WTC11 (cell line): Measurements from ENCODE around the gene ASPM. TPM values are rescaled to one million over a fixed set of nuclear protein-coding genes. Genes with fewer than 3 reads are reported as not detected.

Source experiments
- ATAC-seq: fragments of 200-7000 bp; cut with Tn5 transposase; 2 replicates; pipeline ENCODE4 v1.10.0; 2021; ENCODE audit warnings: mild to moderate bottlenecking, moderate library complexity
- CTCF ChIA-PET: fragments of 300-600 bp; sonication (Branson Sonifier 250); formaldehyde crosslinking; loops from one replicate; lab custom pipeline; 2021; ENCODE audit warnings: antibody characterized with exemption; lab: Charles Lee
- POLR2A ChIA-PET: fragments of 350-600 bp; sonication (Branson Sonifier 250); formaldehyde crosslinking; loops from one replicate; lab custom pipeline; 2021; ENCODE audit warnings: antibody characterized with exemption; lab: Charles Lee
- DNase-seq: peaks from one replicate; pipeline ENCODE4 v3.0.0; 2021; ENCODE audit warnings: low spot score
- H3K27ac Mint-ChIP-seq: 2 replicates; pipeline ENCODE4 v1.8.0; 2021; ENCODE audit warnings: mixed read lengths
- H3K27me3 Mint-ChIP-seq: 2 replicates; pipeline ENCODE4 v1.8.0; 2021; ENCODE audit warnings: low read depth, mild to moderate bottlenecking, moderate library complexity, mixed read lengths
- H3K36me3 Mint-ChIP-seq: 2 replicates; pipeline ENCODE4 v1.8.0; 2021; ENCODE audit warnings: mixed read lengths
- H3K4me1 Mint-ChIP-seq: 2 replicates; pipeline ENCODE4 v1.8.0; 2022; ENCODE audit warnings: mixed read lengths
- H3K4me3 Mint-ChIP-seq: 2 replicates; pipeline ENCODE4 v1.8.0; 2021; ENCODE audit warnings: mild to moderate bottlenecking, moderate library complexity, mixed read lengths
- H3K9me3 Mint-ChIP-seq: 2 replicates; pipeline ENCODE4 v1.8.0; 2021; ENCODE audit warnings: mixed read lengths
- EMX1 ChIP-seq: fragments of 250-450 bp; sonication (Bioruptor Pico); IDR thresholded peaks from 2 replicates; pipeline ENCODE4 v1.8.0; 2021; ENCODE audit warnings: mild to moderate bottlenecking
- FOXK1 ChIP-seq: sonication (generic); formaldehyde crosslinking; IDR thresholded peaks from 2 replicates; pipeline ENCODE4 v1.8.0; 2022; ENCODE audit warnings: mild to moderate bottlenecking, moderate library complexity, missing genetic modification reagents
- KAT7 ChIP-seq: sonication (generic); formaldehyde crosslinking; IDR thresholded peaks from 2 replicates; pipeline ENCODE4 v1.8.1; 2023; ENCODE audit warnings: missing genetic modification reagents, mild to moderate bottlenecking, borderline replicate concordance
- OVOL2 ChIP-seq: fragments of 250-450 bp; sonication (Bioruptor Pico); IDR thresholded peaks from 2 replicates; pipeline ENCODE4 v1.9.0; 2021; ENCODE audit warnings: mild to moderate bottlenecking, borderline replicate concordance
- total RNA-seq: library from RNA; stranded (reverse); gene quantifications from 3 replicates; pipeline ENCODE4 v1.2.3, GENCODE V29; 2021
- TF ChIP-seq, protein P1 (sequence below): sonication (generic); formaldehyde crosslinking; IDR thresholded peaks from 2 replicates; pipeline ENCODE4 v1.8.1; 2023; ENCODE audit warnings: mild to moderate bottlenecking, missing genetic modification reagents, moderate library complexity
- TF ChIP-seq, protein P2 (sequence below): sonication (generic); formaldehyde crosslinking; IDR thresholded peaks from 2 replicates; pipeline ENCODE4 v1.8.0; 2023; ENCODE audit warnings: missing genetic modification reagents, mild to moderate bottlenecking, borderline replicate concordance
- TF ChIP-seq, protein P3 (sequence below): sonication (generic); formaldehyde crosslinking; IDR thresholded peaks from 2 replicates; pipeline ENCODE4 v1.8.1; 2022; ENCODE audit warnings: mild to moderate bottlenecking, missing genetic modification reagents, moderate library complexity, borderline replicate concordance
- TF ChIP-seq, protein P4 (sequence below): sonication (generic); formaldehyde crosslinking; IDR thresholded peaks from 2 replicates; pipeline ENCODE4 v1.8.1; 2022; ENCODE audit warnings: low read depth, mild to moderate bottlenecking, moderate library complexity, missing genetic modification reagents, borderline replicate concordance
- TF ChIP-seq, protein P5 (sequence below): sonication (generic); formaldehyde crosslinking; IDR thresholded peaks from 2 replicates; pipeline ENCODE4 v1.8.1; 2023; ENCODE audit warnings: mild to moderate bottlenecking, missing genetic modification reagents, borderline replicate concordance
- TF ChIP-seq, protein P6 (sequence below): fragments of 250-450 bp; sonication (Bioruptor Pico); IDR thresholded peaks from 2 replicates; pipeline ENCODE4 v1.8.0; 2021; ENCODE audit warnings: mild to moderate bottlenecking
- TF ChIP-seq, protein P7 (sequence below): sonication (generic); formaldehyde crosslinking; IDR thresholded peaks from 2 replicates; pipeline ENCODE4 v1.8.0; 2022; ENCODE audit warnings: mild to moderate bottlenecking, missing genetic modification reagents
- TF ChIP-seq, protein P8 (sequence below): sonication (generic); formaldehyde crosslinking; IDR thresholded peaks from 2 replicates; pipeline ENCODE4 v1.8.0; 2023; ENCODE audit warnings: missing genetic modification reagents

The ASPM gene
- total RNA-seq, 1 experiment from 2014 or later: 44.5 TPM

DNA sequence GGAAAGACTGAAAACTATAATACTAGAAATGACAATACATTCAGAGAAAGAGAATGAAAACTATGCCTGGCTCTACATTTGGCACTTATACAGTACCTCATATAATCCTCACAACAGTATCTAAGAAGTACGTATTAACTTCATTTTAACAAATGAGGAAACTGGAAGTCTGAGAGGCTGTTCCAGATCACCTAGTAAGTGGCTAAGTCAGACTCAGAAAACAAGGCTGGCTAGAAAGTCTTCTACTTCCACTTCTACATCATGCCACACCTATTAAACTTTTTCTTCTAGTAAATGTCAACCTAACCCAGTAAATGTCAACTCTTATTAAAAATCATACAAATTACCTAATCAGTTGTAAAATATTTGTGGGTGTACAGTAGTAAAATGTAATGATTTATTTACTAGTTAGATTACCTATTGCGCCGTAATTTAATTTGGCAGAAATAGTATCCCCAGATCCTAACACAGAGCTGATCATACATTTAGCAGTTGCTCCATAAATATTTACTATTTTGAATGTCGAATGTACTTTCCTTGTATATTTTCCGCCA lies 36.8 kb upstream of the ASPM start:
- TF ChIP-seq, protein P1, sequence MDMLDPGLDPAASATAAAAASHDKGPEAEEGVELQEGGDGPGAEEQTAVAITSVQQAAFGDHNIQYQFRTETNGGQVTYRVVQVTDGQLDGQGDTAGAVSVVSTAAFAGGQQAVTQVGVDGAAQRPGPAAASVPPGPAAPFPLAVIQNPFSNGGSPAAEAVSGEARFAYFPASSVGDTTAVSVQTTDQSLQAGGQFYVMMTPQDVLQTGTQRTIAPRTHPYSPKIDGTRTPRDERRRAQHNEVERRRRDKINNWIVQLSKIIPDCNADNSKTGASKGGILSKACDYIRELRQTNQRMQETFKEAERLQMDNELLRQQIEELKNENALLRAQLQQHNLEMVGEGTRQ (CRISPR knock-in tag): no peak
- TF ChIP-seq, protein P2, sequence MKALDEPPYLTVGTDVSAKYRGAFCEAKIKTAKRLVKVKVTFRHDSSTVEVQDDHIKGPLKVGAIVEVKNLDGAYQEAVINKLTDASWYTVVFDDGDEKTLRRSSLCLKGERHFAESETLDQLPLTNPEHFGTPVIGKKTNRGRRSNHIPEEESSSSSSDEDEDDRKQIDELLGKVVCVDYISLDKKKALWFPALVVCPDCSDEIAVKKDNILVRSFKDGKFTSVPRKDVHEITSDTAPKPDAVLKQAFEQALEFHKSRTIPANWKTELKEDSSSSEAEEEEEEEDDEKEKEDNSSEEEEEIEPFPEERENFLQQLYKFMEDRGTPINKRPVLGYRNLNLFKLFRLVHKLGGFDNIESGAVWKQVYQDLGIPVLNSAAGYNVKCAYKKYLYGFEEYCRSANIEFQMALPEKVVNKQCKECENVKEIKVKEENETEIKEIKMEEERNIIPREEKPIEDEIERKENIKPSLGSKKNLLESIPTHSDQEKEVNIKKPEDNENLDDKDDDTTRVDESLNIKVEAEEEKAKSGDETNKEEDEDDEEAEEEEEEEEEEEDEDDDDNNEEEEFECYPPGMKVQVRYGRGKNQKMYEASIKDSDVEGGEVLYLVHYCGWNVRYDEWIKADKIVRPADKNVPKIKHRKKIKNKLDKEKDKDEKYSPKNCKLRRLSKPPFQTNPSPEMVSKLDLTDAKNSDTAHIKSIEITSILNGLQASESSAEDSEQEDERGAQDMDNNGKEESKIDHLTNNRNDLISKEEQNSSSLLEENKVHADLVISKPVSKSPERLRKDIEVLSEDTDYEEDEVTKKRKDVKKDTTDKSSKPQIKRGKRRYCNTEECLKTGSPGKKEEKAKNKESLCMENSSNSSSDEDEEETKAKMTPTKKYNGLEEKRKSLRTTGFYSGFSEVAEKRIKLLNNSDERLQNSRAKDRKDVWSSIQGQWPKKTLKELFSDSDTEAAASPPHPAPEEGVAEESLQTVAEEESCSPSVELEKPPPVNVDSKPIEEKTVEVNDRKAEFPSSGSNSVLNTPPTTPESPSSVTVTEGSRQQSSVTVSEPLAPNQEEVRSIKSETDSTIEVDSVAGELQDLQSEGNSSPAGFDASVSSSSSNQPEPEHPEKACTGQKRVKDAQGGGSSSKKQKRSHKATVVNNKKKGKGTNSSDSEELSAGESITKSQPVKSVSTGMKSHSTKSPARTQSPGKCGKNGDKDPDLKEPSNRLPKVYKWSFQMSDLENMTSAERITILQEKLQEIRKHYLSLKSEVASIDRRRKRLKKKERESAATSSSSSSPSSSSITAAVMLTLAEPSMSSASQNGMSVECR (CRISPR knock-in tag): no peak
- TF ChIP-seq, protein P3, sequence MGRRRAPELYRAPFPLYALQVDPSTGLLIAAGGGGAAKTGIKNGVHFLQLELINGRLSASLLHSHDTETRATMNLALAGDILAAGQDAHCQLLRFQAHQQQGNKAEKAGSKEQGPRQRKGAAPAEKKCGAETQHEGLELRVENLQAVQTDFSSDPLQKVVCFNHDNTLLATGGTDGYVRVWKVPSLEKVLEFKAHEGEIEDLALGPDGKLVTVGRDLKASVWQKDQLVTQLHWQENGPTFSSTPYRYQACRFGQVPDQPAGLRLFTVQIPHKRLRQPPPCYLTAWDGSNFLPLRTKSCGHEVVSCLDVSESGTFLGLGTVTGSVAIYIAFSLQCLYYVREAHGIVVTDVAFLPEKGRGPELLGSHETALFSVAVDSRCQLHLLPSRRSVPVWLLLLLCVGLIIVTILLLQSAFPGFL: no peak
- TF ChIP-seq KAT7: no peak
- TF ChIP-seq, protein P4, sequence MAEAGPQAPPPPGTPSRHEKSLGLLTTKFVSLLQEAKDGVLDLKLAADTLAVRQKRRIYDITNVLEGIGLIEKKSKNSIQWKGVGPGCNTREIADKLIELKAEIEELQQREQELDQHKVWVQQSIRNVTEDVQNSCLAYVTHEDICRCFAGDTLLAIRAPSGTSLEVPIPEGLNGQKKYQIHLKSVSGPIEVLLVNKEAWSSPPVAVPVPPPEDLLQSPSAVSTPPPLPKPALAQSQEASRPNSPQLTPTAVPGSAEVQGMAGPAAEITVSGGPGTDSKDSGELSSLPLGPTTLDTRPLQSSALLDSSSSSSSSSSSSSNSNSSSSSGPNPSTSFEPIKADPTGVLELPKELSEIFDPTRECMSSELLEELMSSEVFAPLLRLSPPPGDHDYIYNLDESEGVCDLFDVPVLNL (CRISPR knock-in tag): no peak
- TF ChIP-seq, protein P5, sequence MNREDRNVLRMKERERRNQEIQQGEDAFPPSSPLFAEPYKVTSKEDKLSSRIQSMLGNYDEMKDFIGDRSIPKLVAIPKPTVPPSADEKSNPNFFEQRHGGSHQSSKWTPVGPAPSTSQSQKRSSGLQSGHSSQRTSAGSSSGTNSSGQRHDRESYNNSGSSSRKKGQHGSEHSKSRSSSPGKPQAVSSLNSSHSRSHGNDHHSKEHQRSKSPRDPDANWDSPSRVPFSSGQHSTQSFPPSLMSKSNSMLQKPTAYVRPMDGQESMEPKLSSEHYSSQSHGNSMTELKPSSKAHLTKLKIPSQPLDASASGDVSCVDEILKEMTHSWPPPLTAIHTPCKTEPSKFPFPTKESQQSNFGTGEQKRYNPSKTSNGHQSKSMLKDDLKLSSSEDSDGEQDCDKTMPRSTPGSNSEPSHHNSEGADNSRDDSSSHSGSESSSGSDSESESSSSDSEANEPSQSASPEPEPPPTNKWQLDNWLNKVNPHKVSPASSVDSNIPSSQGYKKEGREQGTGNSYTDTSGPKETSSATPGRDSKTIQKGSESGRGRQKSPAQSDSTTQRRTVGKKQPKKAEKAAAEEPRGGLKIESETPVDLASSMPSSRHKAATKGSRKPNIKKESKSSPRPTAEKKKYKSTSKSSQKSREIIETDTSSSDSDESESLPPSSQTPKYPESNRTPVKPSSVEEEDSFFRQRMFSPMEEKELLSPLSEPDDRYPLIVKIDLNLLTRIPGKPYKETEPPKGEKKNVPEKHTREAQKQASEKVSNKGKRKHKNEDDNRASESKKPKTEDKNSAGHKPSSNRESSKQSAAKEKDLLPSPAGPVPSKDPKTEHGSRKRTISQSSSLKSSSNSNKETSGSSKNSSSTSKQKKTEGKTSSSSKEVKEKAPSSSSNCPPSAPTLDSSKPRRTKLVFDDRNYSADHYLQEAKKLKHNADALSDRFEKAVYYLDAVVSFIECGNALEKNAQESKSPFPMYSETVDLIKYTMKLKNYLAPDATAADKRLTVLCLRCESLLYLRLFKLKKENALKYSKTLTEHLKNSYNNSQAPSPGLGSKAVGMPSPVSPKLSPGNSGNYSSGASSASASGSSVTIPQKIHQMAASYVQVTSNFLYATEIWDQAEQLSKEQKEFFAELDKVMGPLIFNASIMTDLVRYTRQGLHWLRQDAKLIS (CRISPR knock-in tag): no peak
- TF ChIP-seq, protein P6, sequence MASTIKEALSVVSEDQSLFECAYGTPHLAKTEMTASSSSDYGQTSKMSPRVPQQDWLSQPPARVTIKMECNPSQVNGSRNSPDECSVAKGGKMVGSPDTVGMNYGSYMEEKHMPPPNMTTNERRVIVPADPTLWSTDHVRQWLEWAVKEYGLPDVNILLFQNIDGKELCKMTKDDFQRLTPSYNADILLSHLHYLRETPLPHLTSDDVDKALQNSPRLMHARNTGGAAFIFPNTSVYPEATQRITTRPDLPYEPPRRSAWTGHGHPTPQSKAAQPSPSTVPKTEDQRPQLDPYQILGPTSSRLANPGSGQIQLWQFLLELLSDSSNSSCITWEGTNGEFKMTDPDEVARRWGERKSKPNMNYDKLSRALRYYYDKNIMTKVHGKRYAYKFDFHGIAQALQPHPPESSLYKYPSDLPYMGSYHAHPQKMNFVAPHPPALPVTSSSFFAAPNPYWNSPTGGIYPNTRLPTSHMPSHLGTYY: no peak
- no peak for TF ChIP-seq OVOL2
- TF ChIP-seq, protein P7, sequence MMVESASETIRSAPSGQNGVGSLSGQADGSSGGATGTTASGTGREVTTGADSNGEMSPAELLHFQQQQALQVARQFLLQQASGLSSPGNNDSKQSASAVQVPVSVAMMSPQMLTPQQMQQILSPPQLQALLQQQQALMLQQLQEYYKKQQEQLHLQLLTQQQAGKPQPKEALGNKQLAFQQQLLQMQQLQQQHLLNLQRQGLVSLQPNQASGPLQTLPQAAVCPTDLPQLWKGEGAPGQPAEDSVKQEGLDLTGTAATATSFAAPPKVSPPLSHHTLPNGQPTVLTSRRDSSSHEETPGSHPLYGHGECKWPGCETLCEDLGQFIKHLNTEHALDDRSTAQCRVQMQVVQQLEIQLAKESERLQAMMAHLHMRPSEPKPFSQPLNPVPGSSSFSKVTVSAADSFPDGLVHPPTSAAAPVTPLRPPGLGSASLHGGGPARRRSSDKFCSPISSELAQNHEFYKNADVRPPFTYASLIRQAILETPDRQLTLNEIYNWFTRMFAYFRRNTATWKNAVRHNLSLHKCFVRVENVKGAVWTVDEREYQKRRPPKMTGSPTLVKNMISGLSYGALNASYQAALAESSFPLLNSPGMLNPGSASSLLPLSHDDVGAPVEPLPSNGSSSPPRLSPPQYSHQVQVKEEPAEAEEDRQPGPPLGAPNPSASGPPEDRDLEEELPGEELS: no peak
- TF ChIP-seq, protein P8, sequence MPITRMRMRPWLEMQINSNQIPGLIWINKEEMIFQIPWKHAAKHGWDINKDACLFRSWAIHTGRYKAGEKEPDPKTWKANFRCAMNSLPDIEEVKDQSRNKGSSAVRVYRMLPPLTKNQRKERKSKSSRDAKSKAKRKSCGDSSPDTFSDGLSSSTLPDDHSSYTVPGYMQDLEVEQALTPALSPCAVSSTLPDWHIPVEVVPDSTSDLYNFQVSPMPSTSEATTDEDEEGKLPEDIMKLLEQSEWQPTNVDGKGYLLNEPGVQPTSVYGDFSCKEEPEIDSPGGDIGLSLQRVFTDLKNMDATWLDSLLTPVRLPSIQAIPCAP (CRISPR knock-in tag): no peak
- no peak for TF ChIP-seq FOXK1 (CRISPR knock-in tag)
- TF ChIP-seq EMX1 (CRISPR knock-in tag): no peak
- Mint-ChIP-seq H3K27me3 (no peaks in the 10 kb centered on the region), H3K36me3 (peaks cover 41% of the 10 kb centered on the region), H3K9me3 (no peaks in the 10 kb centered on the region), H3K4me1 (no peaks in the 10 kb centered on the region), H3K4me3 (no peak overlapping the region), H3K27ac (no peak overlapping the region)
- ATAC-seq (no peak), DNase-seq (no peak)
- CTCF ChIA-PET: no interaction called here
- POLR2A ChIA-PET: no interaction called here
